SU-DHL-6 (cell line): ENCODE data around the gene SEMA5A.

Experiments
- H2AFZ ChIP-seq: fragments of 200-600 bp; sonication (generic); 2 replicates; pipeline ENCODE4 v1.6.1; 2014; ENCODE audit warnings: low read depth, mild to moderate bottlenecking, moderate library complexity, mixed read lengths, antibody characterized with exemption, low read length; ENCODE audit not compliant: severe bottlenecking
- H3F3A ChIP-seq: fragments of 200-600 bp; shearing (Covaris generic); 2 replicates; pipeline ENCODE4 v1.6.0; 2016; ENCODE audit warnings: antibody characterized with exemption, mild to moderate bottlenecking; ENCODE audit not compliant: insufficient read depth
- H3K27ac ChIP-seq: fragments of 200-600 bp; sonication (generic); 2 replicates; pipeline ENCODE4 v1.5.1; 2016; ENCODE audit warnings: low read depth, mild to moderate bottlenecking, low read length, moderate library complexity, mixed read lengths
- H3K27me3 ChIP-seq: fragments of 200-600 bp; sonication (generic), shearing (Covaris generic); 2 replicates; pipeline ENCODE4 v1.6.0; 2014; ENCODE audit warnings: mild to moderate bottlenecking, low read length
- H3K36me3 ChIP-seq: fragments of 200-600 bp; sonication (generic); 2 replicates; pipeline ENCODE4 v1.6.1; 2014; ENCODE audit warnings: mild to moderate bottlenecking, low read length, mixed read lengths
- H3K4me2 ChIP-seq: fragments of 300-600, 200-600 bp; shearing (Covaris generic), sonication (generic); 2 replicates; pipeline ENCODE4 v1.6.0; 2014; ENCODE audit warnings: low read length, low read depth, mild to moderate bottlenecking; ENCODE audit not compliant: poor library complexity, severe bottlenecking
- H3K4me3 ChIP-seq: fragments of 200-600 bp; sonication (generic); 2 replicates; pipeline ENCODE4 v1.5.1; 2014; ENCODE audit warnings: antibody characterized with exemption, low read length, mild to moderate bottlenecking, mixed read lengths; ENCODE audit not compliant: insufficient read depth, poor library complexity, severe bottlenecking
- H3K79me2 ChIP-seq: fragments of 200-600 bp; sonication (generic); 2 replicates; pipeline ENCODE4 v1.6.1; 2014; ENCODE audit warnings: mild to moderate bottlenecking, low read length, moderate library complexity; ENCODE audit not compliant: insufficient read depth
- H3K9ac ChIP-seq: fragments of 200-600 bp; sonication (generic); 2 replicates; pipeline ENCODE4 v1.7.0; 2014; ENCODE audit warnings: mild to moderate bottlenecking, low read length
- H3K9me2 ChIP-seq: fragments of 200-600 bp; sonication (generic); replicated peaks from 2 replicates; pipeline ENCODE4 v1.6.1; 2014; ENCODE audit warnings: low read length; ENCODE audit not compliant: insufficient read depth
- H3K9me3 ChIP-seq: fragments of 200-600 bp; sonication (generic); 2 replicates; pipeline ENCODE4 v1.6.1; 2014; ENCODE audit warnings: low read length, mixed read lengths; ENCODE audit not compliant: insufficient read depth
- H4K20me1 ChIP-seq: fragments of 200-600 bp; sonication (generic); 2 replicates; pipeline ENCODE4 v1.6.1; 2014; ENCODE audit warnings: low read depth, mild to moderate bottlenecking, antibody characterized with exemption, low read length, moderate library complexity, mixed read lengths
- EZH2phosphoT487 ChIP-seq: fragments of 200-600 bp; sonication (generic), shearing (Covaris generic); conservative IDR thresholded peaks from 2 replicates; pipeline ENCODE4 v1.6.1; 2018; ENCODE audit warnings: mild to moderate bottlenecking, antibody characterized with exemption, low read length, moderate library complexity, mixed read lengths
- TF ChIP-seq, protein P1 (sequence below): fragments of 200-600 bp; sonication (generic); IDR thresholded peaks from one replicate; pipeline ENCODE4 v1.5.1; 2017; ENCODE audit warnings: antibody characterized with exemption, mild to moderate bottlenecking, low read length, moderate library complexity; ENCODE audit not compliant: insufficient read depth, poor library complexity, severe bottlenecking

Gene SEMA5A

DNA sequence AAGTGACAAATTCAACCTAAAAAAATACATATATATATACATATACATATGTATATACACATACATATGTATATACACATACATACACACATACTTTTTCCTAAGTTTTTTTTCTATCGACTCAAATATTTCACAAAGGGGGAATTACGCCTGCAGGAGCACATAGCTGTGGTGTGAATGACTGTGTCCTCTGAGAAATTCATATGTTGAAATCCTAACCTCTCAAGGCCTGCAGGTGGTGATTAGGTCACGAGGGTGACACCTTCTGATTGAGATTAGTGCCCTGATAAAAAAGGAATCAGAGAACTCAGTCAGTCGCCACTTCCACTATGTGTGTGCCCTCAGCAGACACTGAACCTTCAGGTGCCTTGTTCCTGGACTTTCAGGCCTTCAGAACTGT, 248.7 kb downstream of the SEMA5A start:
- H3K9me3 ChIP-seq, result no peaks in the 10 kb centered on the region
- TF ChIP-seq, protein P1, sequence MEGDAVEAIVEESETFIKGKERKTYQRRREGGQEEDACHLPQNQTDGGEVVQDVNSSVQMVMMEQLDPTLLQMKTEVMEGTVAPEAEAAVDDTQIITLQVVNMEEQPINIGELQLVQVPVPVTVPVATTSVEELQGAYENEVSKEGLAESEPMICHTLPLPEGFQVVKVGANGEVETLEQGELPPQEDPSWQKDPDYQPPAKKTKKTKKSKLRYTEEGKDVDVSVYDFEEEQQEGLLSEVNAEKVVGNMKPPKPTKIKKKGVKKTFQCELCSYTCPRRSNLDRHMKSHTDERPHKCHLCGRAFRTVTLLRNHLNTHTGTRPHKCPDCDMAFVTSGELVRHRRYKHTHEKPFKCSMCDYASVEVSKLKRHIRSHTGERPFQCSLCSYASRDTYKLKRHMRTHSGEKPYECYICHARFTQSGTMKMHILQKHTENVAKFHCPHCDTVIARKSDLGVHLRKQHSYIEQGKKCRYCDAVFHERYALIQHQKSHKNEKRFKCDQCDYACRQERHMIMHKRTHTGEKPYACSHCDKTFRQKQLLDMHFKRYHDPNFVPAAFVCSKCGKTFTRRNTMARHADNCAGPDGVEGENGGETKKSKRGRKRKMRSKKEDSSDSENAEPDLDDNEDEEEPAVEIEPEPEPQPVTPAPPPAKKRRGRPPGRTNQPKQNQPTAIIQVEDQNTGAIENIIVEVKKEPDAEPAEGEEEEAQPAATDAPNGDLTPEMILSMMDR, result no peak
- no peak for TF ChIP-seq EZH2phosphoT487
- H3K27me3 ChIP-seq, result no peaks in the 10 kb centered on the region
- H3K27ac ChIP-seq, result no peak overlapping the region
- H2AFZ ChIP-seq, result no peak overlapping the region
- no peaks in the 10 kb centered on the region for H3K9me2 ChIP-seq
- no peaks in the 10 kb centered on the region for H4K20me1 ChIP-seq
- H3K4me3 ChIP-seq, result no peak overlapping the region
- H3K9ac ChIP-seq, result no peak overlapping the region
- H3K36me3 ChIP-seq, result no peaks in the 10 kb centered on the region
- no peak overlapping the region for H3K4me2 ChIP-seq
- H3K79me2 ChIP-seq, result no peaks in the 10 kb centered on the region
- H3F3A ChIP-seq, result no peaks in the 10 kb centered on the region

- Histone ChIP-seq H3K9ac (no peak overlapping the region), H3K79me2 (no peaks in the 10 kb centered on the region), H3K27ac (no peak overlapping the region), H3K36me3 (no peaks in the 10 kb centered on the region), H3K27me3 (no peaks in the 10 kb centered on the region), H4K20me1 (no peaks in the 10 kb centered on the region), H3F3A (no peaks in the 10 kb centered on the region), H3K4me3 (no peak overlapping the region), H2AFZ (no peak overlapping the region), H3K9me3 (no peaks in the 10 kb centered on the region), H3K9me2 (no peaks in the 10 kb centered on the region), H3K4me2 (no peak overlapping the region)
- TF ChIP-seq EZH2phosphoT487, result no peak
- TF ChIP-seq, protein P1, result no peak
Measured at GRCh38 chr5:9295466-9295801, 250.4 kb downstream of the SEMA5A start.

GRCh38 chr5:9294793-9295465, 250.9 kb downstream of the SEMA5A start:
- no peaks in the 10 kb centered on the region for H3K79me2 ChIP-seq
- H3K4me2 ChIP-seq, result no peak overlapping the region
- no peak overlapping the region for H3K4me3 ChIP-seq
- H3F3A ChIP-seq, result no peaks in the 10 kb centered on the region
- no peak overlapping the region for H3K9ac ChIP-seq
- H3K9me2 ChIP-seq, result no peaks in the 10 kb centered on the region
- H3K27me3 ChIP-seq, result no peaks in the 10 kb centered on the region
- no peaks in the 10 kb centered on the region for H3K36me3 ChIP-seq
- H4K20me1 ChIP-seq, result no peaks in the 10 kb centered on the region
- H3K9me3 ChIP-seq, result no peaks in the 10 kb centered on the region
- H2AFZ ChIP-seq, result no peak overlapping the region
- TF ChIP-seq, protein P1, result no peak
- no peak for TF ChIP-seq EZH2phosphoT487
- no peak overlapping the region for H3K27ac ChIP-seq
